Hypothalamus (tissue), 51 donors: Measurements from ENCODE around the gene PDE8B.
A peak's percentile ranks its signal among the peaks of the same experiment; 100 is the strongest.
"Not testable (repeated sequence)": the region's sequence is repeated elsewhere in the genome, so short reads cannot be mapped to it uniquely, and the experiment has no call there.

Source experiments
- DNase-seq, 51 donors: peaks; one replicate each; lab custom pipeline; 2025; lab: John Stamatoyannopoulos, UW

Gene PDE8B

GRCh38 chr5:77355080-77355479 is 144.6 kb downstream of the PDE8B start:
- peak in 1 of 51 donors; percentile 5 for DNase-seq

- DNase-seq = no peak
Measured at GRCh38 chr5:77355751-77356150, 145.3 kb downstream of the PDE8B start.

GRCh38 chr5:77356740-77357139 is 146.3 kb downstream of the PDE8B start:
- DNase-seq = no peak

- no peak for DNase-seq
Measured at GRCh38 chr5:77358255-77359205, 148.1 kb downstream of the PDE8B start.

GRCh38 chr5:77359231-77359630 is 148.8 kb downstream of the PDE8B start:
- DNase-seq = no peak

- DNase-seq = peak in 1 of 51 donors; percentile 29
Measured at GRCh38 chr5:77360381-77360780, 149.9 kb downstream of the PDE8B start.

GRCh38 chr5:77360973-77361372 is 150.5 kb downstream of the PDE8B start:
- DNase-seq = no peak

- DNase-seq = no peak
Measured at GRCh38 chr5:77366717-77367500, 156.4 kb downstream of the PDE8B start.

- DNase-seq = peak in 2 of 51 donors; percentile 4 to 15
Measured at GRCh38 chr5:77367741-77368140, 157.3 kb downstream of the PDE8B start.

- no peak for DNase-seq
Measured at GRCh38 chr5:77368367-77368766, 157.9 kb downstream of the PDE8B start.

- DNase-seq = no peak
Measured at GRCh38 chr5:77369566-77369965, 159.1 kb downstream of the PDE8B start.

GRCh38 chr5:77374686-77375085 is 164.2 kb downstream of the PDE8B start:
- DNase-seq = no peak

- DNase-seq = no peak
Measured at GRCh38 chr5:77376609-77377300, 166.3 kb downstream of the PDE8B start.

GRCh38 chr5:77379558-77380061 is 169.1 kb downstream of the PDE8B start:
- peak in 1 of 51 donors; percentile 13 for DNase-seq

GRCh38 chr5:77380636-77381035 is 170.2 kb downstream of the PDE8B start:
- no peak for DNase-seq

GRCh38 chr5:77383336-77383735 is 172.9 kb downstream of the PDE8B start:
- not testable (repeated sequence) for DNase-seq

GRCh38 chr5:77386340-77386739 is 175.9 kb downstream of the PDE8B start:
- DNase-seq = not testable (repeated sequence)

- DNase-seq = no peak
Measured at GRCh38 chr5:77389746-77390145, 179.3 kb downstream of the PDE8B start.

- no peak for DNase-seq
Measured at GRCh38 chr5:77390221-77390620, 179.7 kb downstream of the PDE8B start.

GRCh38 chr5:77390795-77391194 is 180.3 kb downstream of the PDE8B start:
- no peak for DNase-seq
